GM04503 (cell line): ENCODE results near the gene VPS54.
"Not testable (repeated sequence)": the region's sequence is repeated elsewhere in the genome, so short reads cannot be mapped to it uniquely, and the experiment has no call there.

Experiments used
- DNase-seq: peaks from one replicate; pipeline ENCODE4 v3.0.0-alpha.2; 2012; ENCODE audit warnings: low read depth

The VPS54 gene

DNA sequence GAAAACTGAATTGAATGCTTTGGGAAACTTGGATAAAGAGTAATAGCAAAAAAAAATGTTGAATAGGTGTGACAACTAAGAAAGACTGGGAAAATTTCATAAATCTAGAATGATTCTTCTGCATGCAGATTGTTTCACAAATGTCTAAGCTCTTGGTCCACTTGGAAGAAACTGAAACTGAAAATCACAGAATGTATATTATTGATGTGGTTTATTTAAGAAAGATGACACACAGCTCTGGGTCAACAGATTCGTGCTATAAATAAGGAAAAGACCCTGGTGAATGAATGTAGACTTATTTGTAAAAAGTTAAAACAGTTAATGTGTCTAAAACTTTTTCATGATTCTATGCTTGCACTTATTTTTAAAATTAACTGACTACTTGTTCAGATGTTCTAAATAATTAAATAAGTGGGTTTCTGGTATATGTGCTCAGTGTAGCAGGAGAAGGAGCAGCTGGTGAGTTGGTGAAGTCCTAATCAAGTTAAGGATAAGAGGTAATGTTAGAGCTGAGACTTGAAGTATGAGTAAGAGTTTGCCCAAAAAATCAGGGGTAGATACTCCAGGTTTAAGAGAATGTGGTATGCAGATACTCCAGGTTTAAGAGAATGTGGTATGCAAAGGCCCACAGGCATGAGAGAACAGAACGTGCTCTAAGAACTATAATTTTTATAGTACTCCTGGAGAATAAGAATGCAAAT is 153.1 kb downstream of the VPS54 start:
- no peak for DNase-seq

GRCh38 chr2:63865159-63865799 is 153.9 kb downstream of the VPS54 start:
- DNase-seq: peak; percentile 61

DNA sequence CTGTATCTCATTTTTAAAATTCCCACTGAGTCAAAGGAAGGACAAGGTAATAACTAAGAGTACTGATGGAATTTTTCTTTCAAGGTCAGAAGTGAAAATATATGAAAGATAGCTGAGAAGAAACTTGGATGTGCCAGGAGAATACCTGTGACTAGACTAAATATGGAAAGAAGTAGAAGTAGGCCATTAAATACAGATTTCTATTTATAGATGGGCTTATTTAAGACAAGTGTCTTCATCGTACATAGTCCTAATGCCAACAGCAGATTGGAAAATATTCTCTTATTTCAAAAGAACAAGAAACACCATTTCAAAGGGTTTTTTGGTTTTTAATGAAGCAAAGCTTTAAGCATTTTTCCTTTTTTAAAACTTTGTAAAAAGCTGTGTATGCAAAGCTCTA is 155.5 kb downstream of the VPS54 start:
- DNase-seq: no peak

- DNase-seq: no peak
Measured at GRCh38 chr2:63862806-63863205, 156.4 kb downstream of the VPS54 start.

- no peak for DNase-seq
Measured at GRCh38 chr2:63861220-63861822, 157.9 kb downstream of the VPS54 start.

DNA sequence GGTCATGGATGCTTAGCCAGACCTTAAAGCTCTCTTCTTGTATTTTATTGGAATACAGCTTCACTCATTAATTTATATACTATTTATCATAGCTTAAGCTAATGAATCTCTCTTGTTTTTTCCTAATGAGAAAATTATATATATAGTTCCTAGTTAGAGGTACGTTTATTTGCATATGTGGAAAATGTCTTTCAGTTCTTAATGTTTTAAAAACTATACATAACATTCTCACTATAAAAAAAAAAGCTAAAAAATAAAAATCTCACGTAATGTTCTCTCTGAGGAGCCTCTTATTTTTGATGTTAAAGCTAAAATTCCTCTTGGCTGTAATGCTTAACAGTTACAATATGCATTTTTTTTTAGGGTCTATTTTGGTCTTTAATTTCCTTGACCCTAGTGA is 160.9 kb downstream of the VPS54 start:
- no peak for DNase-seq

- DNase-seq: no peak
Measured at GRCh38 chr2:63856303-63856603, 163.0 kb downstream of the VPS54 start.

DNA sequence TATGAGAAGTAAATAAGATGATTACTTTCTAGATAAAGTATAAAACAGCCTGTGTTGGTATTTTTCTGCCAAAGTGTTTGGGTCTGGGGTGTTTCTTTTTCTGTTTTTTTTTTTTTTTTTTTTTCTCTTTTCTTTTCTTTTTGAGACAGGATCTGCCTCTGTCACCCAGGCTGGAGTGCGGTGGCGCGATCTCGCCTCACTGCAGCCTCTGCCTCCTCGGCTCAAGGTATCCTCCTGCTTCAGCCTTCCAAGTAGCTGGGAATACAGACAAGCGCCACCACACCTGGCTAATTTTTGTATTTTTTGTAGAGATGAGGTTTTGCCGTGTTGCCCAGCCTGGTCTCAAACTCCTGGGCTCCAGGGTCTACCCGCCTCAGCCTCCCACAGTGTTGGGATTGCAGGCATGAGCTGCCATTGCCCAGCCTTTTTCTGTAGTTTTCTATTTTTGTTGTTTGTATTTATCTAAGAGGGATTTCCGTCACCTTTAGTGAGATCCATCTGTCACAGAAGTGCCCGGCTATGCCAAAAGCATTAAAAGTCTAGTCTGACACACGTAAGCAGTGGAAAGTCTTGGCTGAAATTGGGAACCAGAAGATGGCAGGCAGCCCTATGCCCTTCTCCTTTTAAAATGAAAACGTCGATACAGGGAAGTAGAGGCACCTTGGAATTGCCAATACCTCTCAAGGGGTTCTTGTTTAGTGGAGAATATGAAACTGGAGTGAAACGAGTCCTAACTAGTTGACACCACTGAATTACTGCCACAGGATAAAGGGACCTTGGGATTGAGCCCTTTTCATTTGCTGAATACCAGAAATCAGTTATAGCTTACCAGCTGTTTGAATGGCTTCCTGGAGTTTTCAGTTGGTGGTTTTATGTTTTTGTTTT is 163.6 kb downstream of the VPS54 start:
- DNase-seq: no peak

DNA sequence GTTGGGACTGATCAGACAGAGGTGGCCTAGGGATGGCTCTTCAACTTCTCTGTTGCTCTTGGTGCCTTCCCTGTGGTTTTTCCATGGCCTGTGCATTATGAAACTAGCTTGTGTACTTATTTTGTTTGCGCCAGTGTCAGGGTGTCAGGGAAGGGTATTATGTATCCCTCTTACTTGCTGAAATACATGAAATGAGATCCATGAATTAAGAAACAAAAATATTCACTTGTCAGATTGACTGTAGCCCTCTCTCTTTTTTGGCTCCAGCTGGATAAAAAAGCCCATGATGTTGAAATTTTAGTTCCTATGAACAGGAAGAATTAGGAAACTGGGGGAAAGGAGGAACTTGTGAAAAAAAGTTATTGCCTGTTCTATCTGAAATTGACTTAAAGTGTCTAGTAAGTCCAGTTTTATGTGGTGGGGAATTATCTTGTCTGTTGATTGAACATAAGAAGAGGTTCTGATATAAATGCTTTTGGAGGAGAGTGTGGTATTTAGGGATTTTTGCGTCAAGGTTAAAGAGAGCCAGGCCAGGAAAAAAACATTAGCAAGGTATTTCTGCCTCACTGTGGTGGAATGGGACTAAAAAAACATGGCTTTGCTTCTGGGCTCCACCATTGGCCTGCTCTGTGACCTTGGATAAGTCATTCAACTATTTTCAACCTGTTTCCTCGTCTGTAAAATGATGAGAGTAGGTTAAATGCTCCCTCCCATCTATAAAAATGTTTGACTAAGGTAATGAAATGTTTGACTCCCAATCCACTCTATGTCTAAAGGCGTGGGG is 165.5 kb downstream of the VPS54 start:
- no peak for DNase-seq

DNA sequence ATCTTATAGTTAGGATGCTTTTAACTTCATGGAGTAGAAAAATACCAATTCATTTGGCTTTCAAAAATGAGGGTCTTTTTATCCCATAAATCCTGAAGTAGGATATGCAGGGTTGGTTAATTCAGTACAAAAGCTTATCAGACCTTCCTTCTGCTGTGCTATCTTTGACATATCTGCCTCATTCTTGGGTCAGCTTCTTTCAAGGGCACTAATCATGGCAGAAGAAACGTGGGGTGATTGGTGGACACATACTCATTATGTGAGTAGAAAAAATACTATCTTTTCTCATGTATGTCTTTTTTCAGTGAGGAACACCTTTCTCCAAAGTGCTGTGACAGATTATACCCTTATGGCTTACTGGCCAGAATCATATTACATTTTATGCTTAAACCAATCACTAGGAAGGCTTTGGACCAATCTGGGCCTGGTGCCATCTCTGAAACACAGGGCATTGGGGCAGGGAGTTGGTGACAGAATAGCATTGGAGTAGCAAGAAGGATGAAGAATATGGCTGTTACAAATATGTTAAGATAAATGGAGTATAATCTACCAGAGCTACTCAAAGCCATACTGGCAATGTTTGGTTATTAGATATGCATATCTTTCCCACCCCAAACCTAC is 167.4 kb downstream of the VPS54 start:
- DNase-seq: no peak

DNA sequence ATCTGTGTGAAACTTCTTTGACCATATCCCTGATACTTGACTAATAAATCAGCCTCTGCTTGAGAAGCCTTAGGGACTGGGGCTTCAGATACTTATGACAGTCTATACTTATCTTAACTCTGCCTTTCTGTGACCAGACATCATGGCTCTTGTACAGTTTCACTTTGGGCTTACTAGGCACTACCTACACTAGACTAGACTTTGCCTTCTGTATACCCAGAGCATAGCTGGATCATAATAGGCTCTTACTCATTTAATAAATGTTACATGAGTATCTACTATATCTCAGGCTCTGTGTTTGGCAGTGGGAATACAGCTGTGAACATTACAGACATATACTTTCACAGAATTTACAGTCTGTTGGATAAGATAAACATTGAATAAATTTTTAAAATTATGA is 168.6 kb downstream of the VPS54 start:
- no peak for DNase-seq

DNA sequence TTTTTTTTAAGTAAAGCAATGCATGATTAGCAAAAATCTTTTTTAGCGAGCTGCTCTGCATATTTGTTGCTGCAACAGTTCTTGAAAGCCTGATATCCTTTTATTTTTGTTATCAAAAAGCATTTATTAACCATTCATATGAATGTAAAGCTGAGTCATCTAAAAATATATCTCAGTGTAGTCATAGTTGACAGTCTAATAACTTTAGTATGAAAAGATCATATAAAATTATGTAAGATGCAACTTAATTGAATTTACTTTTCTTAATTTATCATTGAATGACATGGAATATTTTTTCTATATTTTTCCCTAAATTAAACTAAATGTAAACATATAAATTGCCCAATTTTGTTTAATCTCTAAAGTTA is 169.0 kb downstream of the VPS54 start:
- DNase-seq: no peak

DNA sequence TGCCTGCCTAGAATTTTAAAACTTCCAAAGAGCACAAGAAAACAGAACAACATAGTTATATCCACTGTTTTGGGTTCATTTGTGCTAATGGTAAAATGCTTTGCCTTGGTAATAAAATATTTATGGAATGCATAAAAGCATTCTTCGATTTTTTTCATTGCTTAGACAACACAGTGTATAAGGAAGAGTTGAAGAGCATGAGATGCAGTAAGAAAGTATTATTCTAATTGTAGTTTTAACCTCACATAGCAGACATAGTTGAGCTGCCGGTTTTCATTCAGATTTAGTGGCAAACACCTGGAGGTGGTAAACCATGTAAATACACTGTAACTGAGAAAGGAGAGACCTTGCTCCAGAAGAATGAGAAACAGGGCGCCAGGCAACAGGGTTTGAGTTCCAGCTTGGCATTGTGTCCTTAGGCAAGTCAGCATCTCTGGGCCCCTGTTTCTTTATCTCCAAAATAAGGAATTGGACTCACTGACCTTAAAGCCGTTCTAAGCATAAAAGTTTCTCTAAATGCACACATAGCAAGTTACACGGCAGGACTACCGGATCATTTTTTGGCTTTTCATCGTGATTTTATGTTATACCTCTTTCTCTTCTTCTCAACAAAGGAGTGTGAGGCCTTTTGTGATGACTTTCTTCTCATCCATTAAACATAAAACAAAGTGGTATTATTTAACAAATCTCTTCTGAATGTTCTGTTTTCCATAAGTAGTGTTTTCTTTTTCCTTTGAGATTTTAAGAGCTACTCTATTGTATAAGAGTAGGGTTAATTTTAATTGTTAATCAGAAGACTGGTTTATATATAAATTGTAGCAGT is 169.6 kb downstream of the VPS54 start:
- DNase-seq: peak; percentile 54

- DNase-seq: not testable (repeated sequence)
Measured at GRCh38 chr2:63847571-63847970, 171.7 kb downstream of the VPS54 start.

DNA sequence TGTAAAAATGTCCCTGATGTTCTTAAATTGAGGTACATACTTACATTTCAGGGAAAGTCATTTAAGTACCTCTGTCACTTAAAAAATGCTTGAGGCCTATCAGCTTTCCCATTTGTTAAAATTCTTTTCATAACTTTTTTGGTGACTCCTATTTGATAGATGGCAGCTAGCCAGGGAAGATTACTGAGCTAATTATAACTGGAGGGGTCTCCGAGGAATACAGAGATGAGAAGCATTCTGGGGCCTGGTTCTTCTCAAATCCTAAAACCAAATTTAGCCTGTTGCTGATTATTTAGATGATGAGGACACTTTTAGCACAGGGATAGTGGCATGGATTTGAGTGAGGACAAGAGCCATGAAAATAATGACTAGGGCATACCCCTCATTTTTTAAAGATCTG is 172.7 kb downstream of the VPS54 start:
- DNase-seq: no peak

GRCh38 chr2:63845866-63846265 is 173.4 kb downstream of the VPS54 start:
- DNase-seq: no peak

- no peak for DNase-seq
Measured at GRCh38 chr2:63844616-63845015, 174.6 kb downstream of the VPS54 start.

DNA sequence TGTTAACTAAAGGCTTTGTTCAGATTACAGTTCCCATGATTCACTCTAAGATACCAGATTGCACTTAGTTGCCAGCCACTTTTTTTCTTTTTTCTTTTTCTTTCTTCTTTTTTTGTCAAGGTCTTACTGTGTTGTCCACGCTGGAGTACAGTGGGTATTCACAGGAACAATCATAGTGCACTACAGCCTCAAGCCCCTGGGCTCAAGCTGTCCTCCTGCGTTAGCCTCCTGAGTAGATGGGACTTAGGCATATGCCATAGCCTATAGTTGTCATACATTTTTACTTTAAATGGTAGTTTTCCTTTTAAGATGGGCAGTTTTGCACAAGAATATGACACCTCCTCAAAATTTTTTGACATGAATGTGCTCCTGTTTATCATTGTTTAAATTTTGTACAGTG is 175.4 kb downstream of the VPS54 start:
- no peak for DNase-seq

DNA sequence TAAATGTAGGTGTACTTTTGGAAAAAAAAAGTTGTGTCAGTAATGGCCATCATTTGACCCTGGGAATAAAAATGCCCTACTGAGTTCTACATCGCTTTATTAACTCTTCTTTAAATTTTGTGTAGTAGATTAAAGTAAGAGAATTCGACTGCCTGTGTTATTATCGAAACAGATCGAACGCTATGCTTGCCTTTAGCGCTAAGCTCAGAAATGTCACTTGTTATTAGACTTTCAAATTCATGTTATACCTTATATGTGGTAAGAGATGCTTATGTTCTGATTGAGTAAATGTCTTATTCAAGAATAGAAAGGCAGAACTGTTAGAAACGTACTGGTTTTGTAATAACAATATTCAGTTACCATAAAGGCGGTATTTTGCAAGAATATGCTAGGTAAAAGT is 176.1 kb downstream of the VPS54 start:
- no peak for DNase-seq

- DNase-seq: no peak
Measured at GRCh38 chr2:63842149-63843061, 176.8 kb downstream of the VPS54 start.
